Measurements from ENCODE around the gene BST1. TPM values are rescaled to one million over a fixed set of nuclear protein-coding genes. Genes with fewer than 3 reads are reported as not detected.

Gene BST1
- total and polyA plus RNA-seq, 3 donors from 2014 or later: 1.1 to 6.9 (median 1.6) TPM

DNA sequence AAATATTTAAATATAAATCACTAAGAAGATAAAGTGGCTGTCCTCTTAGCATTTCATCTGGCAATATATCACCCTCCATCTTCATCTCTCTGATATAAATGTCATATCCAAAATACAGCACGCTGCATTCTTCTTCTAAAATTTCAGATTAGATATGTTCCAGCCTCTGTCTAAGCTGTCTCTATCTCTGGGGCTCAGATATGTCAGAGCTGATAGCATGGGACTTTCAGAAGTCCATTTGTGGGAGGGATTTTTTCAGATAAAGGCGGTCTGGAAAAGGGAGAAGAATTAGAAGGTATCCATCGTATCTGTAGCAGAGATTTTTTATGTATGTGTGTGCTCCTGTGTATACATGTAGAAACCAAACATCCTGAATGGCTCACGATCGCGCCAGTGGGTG is 50.2 kb downstream of the BST1 start:
- DNase-seq: no peak
- H3K27ac ChIP-seq: no peak overlapping the region
- no peaks in the 10 kb centered on the region for H3K36me3 ChIP-seq (ENCODE audit: low read depth, missing control alignments)
- H3K9me3 ChIP-seq: no peaks in the 10 kb centered on the region
- H3K4me1 ChIP-seq: no peaks in the 10 kb centered on the region
- H3K4me3 ChIP-seq: no peak overlapping the region
- no peak for TF ChIP-seq POLR2A (IDR thresholded peaks at IDR 0.05)
- TF ChIP-seq, protein P1, sequence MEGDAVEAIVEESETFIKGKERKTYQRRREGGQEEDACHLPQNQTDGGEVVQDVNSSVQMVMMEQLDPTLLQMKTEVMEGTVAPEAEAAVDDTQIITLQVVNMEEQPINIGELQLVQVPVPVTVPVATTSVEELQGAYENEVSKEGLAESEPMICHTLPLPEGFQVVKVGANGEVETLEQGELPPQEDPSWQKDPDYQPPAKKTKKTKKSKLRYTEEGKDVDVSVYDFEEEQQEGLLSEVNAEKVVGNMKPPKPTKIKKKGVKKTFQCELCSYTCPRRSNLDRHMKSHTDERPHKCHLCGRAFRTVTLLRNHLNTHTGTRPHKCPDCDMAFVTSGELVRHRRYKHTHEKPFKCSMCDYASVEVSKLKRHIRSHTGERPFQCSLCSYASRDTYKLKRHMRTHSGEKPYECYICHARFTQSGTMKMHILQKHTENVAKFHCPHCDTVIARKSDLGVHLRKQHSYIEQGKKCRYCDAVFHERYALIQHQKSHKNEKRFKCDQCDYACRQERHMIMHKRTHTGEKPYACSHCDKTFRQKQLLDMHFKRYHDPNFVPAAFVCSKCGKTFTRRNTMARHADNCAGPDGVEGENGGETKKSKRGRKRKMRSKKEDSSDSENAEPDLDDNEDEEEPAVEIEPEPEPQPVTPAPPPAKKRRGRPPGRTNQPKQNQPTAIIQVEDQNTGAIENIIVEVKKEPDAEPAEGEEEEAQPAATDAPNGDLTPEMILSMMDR (IDR thresholded peaks at IDR 0.05): no peak
- intact Hi-C loops (cut with DNase I; ENCODE audit: low total_unique reads): no loop called here
- H3K27me3 ChIP-seq: no peaks in the 10 kb centered on the region
- WGBS, 2 donors: 87 to 90% methylated on average over 6 of the region's 6 CpGs

DNA sequence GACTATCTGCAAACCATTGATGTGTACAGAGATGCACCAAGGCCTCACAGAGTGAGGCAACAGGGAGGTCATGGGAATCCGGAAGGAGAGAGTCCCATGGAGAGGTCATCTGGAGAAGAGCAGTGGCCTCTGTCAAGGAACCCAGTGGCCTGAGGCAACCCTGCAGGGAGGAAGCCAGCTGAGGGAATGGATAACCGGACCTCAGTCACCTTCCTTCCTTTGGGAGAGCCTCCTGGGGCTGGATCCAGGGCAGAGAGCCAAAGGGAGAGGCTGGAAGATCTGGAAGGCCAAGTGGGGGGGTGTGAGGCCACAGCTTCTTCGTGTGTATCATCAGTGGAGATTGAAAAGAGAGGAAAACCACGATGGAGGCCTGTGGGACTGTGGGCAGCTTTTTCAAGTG is 50.9 kb downstream of the BST1 start:
- Histone ChIP-seq H3K9me3 (no peaks in the 10 kb centered on the region), H3K4me3 (no peak overlapping the region), H3K27me3 (no peaks in the 10 kb centered on the region), H3K36me3 (ENCODE audit: low read depth, missing control alignments) (no peaks in the 10 kb centered on the region), H3K27ac (no peak overlapping the region), H3K4me1 (no peaks in the 10 kb centered on the region)
- WGBS, 2 donors: 37 to 49% methylated on average over 4 of the region's 4 CpGs
- no peak for TF ChIP-seq POLR2A (IDR thresholded peaks at IDR 0.05)
- TF ChIP-seq, protein P1 (IDR thresholded peaks at IDR 0.05): no peak
- intact Hi-C loops (cut with DNase I; ENCODE audit: low total_unique reads): no loop called here
- no peak for DNase-seq

DNA sequence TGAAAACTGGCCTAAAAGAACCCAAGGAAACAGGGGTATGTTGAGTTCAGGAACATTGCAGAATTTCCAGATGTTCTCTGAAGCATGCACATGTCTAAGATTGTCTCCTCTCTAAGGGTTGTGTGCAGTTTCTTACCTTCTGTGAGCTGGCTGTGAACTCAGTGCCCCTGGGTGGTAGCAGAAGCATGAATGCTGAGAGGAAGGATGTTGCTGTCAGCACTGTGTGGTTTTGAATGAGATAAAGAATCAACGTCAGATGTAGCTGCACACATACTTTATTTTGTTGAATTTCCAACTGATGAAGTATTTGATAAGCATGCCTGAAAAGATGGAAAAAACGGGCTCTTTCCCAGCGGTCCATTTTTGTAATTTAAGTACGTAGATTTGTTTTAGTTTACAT is 51.5 kb downstream of the BST1 start:
- intact Hi-C loops (cut with DNase I; ENCODE audit: low total_unique reads): no loop called here
- 75 to 83% methylated on average over 4 of the region's 4 CpGs for WGBS, 2 donors
- no peaks in the 10 kb centered on the region for H3K27me3 ChIP-seq

DNA sequence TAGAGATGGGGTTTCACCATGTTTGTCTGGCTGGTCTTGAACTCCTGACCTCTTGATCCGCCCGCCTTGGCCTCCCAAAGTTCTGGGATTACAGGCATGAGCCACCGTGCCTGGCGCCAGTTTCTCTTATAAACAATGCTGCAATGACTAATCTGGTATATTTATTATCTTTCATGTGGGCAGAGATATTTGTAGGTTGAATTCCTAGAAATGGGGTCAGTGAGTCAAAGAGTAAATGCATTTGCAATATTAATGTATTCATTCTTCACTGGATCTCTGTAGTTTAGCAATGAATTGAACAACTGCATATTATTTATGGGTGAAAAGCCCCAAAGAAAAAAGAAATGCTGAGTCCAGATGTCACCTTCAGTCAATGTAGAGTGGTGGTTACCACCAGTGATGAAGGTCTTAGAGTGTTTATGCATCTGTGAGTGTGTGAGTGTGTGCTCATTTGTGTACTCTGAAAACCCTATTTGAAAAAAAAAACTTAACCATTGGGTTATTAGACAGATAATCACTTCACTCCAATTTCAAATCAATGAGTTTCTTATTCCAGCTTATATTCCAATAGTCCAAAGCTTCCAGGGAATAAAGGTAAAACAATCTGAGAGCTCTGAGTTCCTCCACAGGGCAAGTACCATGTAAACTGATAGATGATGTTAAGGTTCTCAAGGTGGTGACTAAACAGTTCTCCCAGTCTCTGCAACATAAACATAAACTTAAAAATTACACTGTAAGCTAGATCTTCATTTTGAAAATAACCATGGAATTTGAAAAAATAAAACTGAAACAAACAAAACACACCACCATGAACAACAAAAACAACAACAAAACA is 52.7 kb downstream of the BST1 start:
- no peaks in the 10 kb centered on the region for H3K36me3 ChIP-seq (ENCODE audit: low read depth, missing control alignments)
- no peak for DNase-seq
- H3K9me3 ChIP-seq: no peaks in the 10 kb centered on the region
- WGBS, 2 donors: 90 to 91% methylated on average over 4 of the region's 4 CpGs
- no peak for TF ChIP-seq POLR2A (IDR thresholded peaks at IDR 0.05)
- TF ChIP-seq, protein P1 (IDR thresholded peaks at IDR 0.05): no peak
- H3K4me3 ChIP-seq: no peak overlapping the region
- no peaks in the 10 kb centered on the region for H3K4me1 ChIP-seq
- H3K27me3 ChIP-seq: no peaks in the 10 kb centered on the region
- intact Hi-C loops (cut with DNase I; ENCODE audit: low total_unique reads): no loop called here
- no peak overlapping the region for H3K27ac ChIP-seq

More for the DNA sequence above, 51.5 kb downstream of the BST1 start:
- H3K4me1 ChIP-seq: no peaks in the 10 kb centered on the region
- H3K4me3 ChIP-seq: no peak overlapping the region
- TF ChIP-seq, protein P1 (IDR thresholded peaks at IDR 0.05): no peak
- no peak for TF ChIP-seq POLR2A (IDR thresholded peaks at IDR 0.05)
- no peaks in the 10 kb centered on the region for H3K9me3 ChIP-seq
- H3K27ac ChIP-seq: no peak overlapping the region
- DNase-seq: no peak
- H3K36me3 ChIP-seq (ENCODE audit: low read depth, missing control alignments): no peaks in the 10 kb centered on the region

All from testis (tissue), 3 donors.